ENCODE measurements around the gene MEA1. TPM values are rescaled to one million over a fixed set of nuclear protein-coding genes. Genes with fewer than 3 reads are reported as not detected.

The MEA1 gene
- total and polyA plus RNA-seq, 4 donors, result 10.7 to 50.3 (median 30.6) TPM

- Histone ChIP-seq H3K27me3 (ENCODE audit: control insufficient read depth in 4 of 4, insufficient read depth in 4 of 4, low read length in 3 of 4) (no peaks in the 10 kb centered on the region), H3K9me3 (ENCODE audit: control insufficient read depth in 4 of 4, low read length in 3 of 4) (no peaks in the 10 kb centered on the region), H3K27ac (ENCODE audit: low read depth in 1 of 2, low read length in 2 of 2) (no peak overlapping the region), H3K36me3 (ENCODE audit: control insufficient read depth in 4 of 4, insufficient read depth in 3 of 4, low read depth in 1 of 4, low read length in 3 of 4) (peaks cover 0 to 54% (median 35%) of the 10 kb centered on the region in 4 donors), H3K9ac (ENCODE audit: low read depth in 1 of 2, low read length in 2 of 2) (no peak overlapping the region), H3K4me3 (ENCODE audit: low read depth in 1 of 3, low read length in 3 of 3) (no peak overlapping the region), H3K4me1 (ENCODE audit: control insufficient read depth in 4 of 4, insufficient read depth in 4 of 4, low read length in 3 of 4) (peaks cover 2 to 12% (median 8%) of the 10 kb centered on the region in 4 donors)
- TF ChIP-seq HNF4A (conservative IDR thresholded peaks at IDR 0.05) (no peak), ATF3 (IDR thresholded peaks at IDR 0.05) (no peak), MAX (IDR thresholded peaks at IDR 0.05) (no peak), YY1 (IDR thresholded peaks at IDR 0.05) (no peak), RAD21 (IDR thresholded peaks at IDR 0.05) (no peak), SP1 (IDR thresholded peaks at IDR 0.05) (no peak), FOXA1 (IDR thresholded peaks at IDR 0.05) (no peak), NR2F2 (IDR thresholded peaks at IDR 0.05) (no peak)
- WGBS, result 89% methylated on average over 9 of the region's 9 CpGs
- DNase-seq (ENCODE audit: low spot score), result no peak
Measured at GRCh38 chr6:43038727-43039126, 25.0 kb upstream of the MEA1 start.

GRCh38 chr6:43037706-43038105 lies 24.0 kb upstream of the MEA1 start:
- H3K27me3 ChIP-seq (ENCODE audit: control insufficient read depth in 4 of 4, insufficient read depth in 4 of 4, low read length in 3 of 4), result no peaks in the 10 kb centered on the region
- H3K4me3 ChIP-seq (ENCODE audit: low read depth in 1 of 3, low read length in 3 of 3), result no peak overlapping the region
- no peak for DNase-seq (ENCODE audit: low spot score)
- WGBS, result 96% methylated on average over 9 of the region's 9 CpGs
- TF ChIP-seq CTCF (IDR thresholded peaks at IDR 0.05; ENCODE audit: low read depth, low read length, missing input control) (no peak), FOXA2 (IDR thresholded peaks at IDR 0.05) (no peak), FOXA1 (IDR thresholded peaks at IDR 0.05) (no peak), RAD21 (IDR thresholded peaks at IDR 0.05) (no peak), ZBTB33 (IDR thresholded peaks at IDR 0.05) (no peak), MAX (IDR thresholded peaks at IDR 0.05) (no peak), GABPA (IDR thresholded peaks at IDR 0.05 in 1 of 2, conservative IDR thresholded peaks at IDR 0.05 in 1 of 2) (no peak), HNF4A (conservative IDR thresholded peaks at IDR 0.05) (no peak)
- H3K9me3 ChIP-seq (ENCODE audit: control insufficient read depth in 4 of 4, low read length in 3 of 4), result no peaks in the 10 kb centered on the region
- H3K36me3 ChIP-seq (ENCODE audit: control insufficient read depth in 4 of 4, insufficient read depth in 3 of 4, low read depth in 1 of 4, low read length in 3 of 4), result peaks cover 0 to 52% (median 36%) of the 10 kb centered on the region in 4 donors
- no peak overlapping the region for H3K9ac ChIP-seq (ENCODE audit: low read depth in 1 of 2, low read length in 2 of 2)
- no peak overlapping the region for H3K27ac ChIP-seq (ENCODE audit: low read depth in 1 of 2, low read length in 2 of 2)
- H3K4me1 ChIP-seq (ENCODE audit: control insufficient read depth in 4 of 4, insufficient read depth in 4 of 4, low read length in 3 of 4), result peaks cover 2 to 12% (median 8%) of the 10 kb centered on the region in 4 donors

GRCh38 chr6:43037197-43037596 lies 23.5 kb upstream of the MEA1 start:
- no peaks in the 10 kb centered on the region for H3K9me3 ChIP-seq (ENCODE audit: control insufficient read depth in 4 of 4, low read length in 3 of 4)
- no peaks in the 10 kb centered on the region for H3K27me3 ChIP-seq (ENCODE audit: control insufficient read depth in 4 of 4, insufficient read depth in 4 of 4, low read length in 3 of 4)
- DNase-seq (ENCODE audit: low spot score), result no peak
- H3K4me1 ChIP-seq (ENCODE audit: control insufficient read depth in 4 of 4, insufficient read depth in 4 of 4, low read length in 3 of 4), result peaks cover 2 to 12% (median 8%) of the 10 kb centered on the region in 4 donors
- no peak overlapping the region for H3K27ac ChIP-seq (ENCODE audit: low read depth in 1 of 2, low read length in 2 of 2)
- WGBS, result 85% methylated on average over 5 of the region's 5 CpGs
- no peak overlapping the region for H3K9ac ChIP-seq (ENCODE audit: low read depth in 1 of 2, low read length in 2 of 2)
- peaks cover 0 to 52% (median 34%) of the 10 kb centered on the region in 4 donors for H3K36me3 ChIP-seq (ENCODE audit: control insufficient read depth in 4 of 4, insufficient read depth in 3 of 4, low read depth in 1 of 4, low read length in 3 of 4)
- H3K4me3 ChIP-seq (ENCODE audit: low read depth in 1 of 3, low read length in 3 of 3), result no peak overlapping the region
- no peak for TF ChIP-seq ZBTB33 (IDR thresholded peaks at IDR 0.05)
- no peak for TF ChIP-seq REST (IDR thresholded peaks at IDR 0.05)
- no peak for TF ChIP-seq TAF1 (conservative IDR thresholded peaks at IDR 0.05)
- no peak for TF ChIP-seq RXRA (IDR thresholded peaks at IDR 0.05)
- no peak for TF ChIP-seq HNF4G (IDR thresholded peaks at IDR 0.05)
- TF ChIP-seq YY1 (IDR thresholded peaks at IDR 0.05), result no peak
- TF ChIP-seq FOXA2 (IDR thresholded peaks at IDR 0.05), result no peak
- no peak for TF ChIP-seq JUND (IDR thresholded peaks at IDR 0.05)
- TF ChIP-seq MAX (IDR thresholded peaks at IDR 0.05), result no peak
- no peak for TF ChIP-seq GABPA (IDR thresholded peaks at IDR 0.05 in 1 of 2, conservative IDR thresholded peaks at IDR 0.05 in 1 of 2)
- no peak for TF ChIP-seq HNF4A (conservative IDR thresholded peaks at IDR 0.05)
